ENCODE results near the gene MICAL3. TPM values are rescaled to one million over a fixed set of nuclear protein-coding genes. Genes with fewer than 3 reads are reported as not detected.

Gene MICAL3
- total RNA-seq, 1 donor from 2014 or later = 54.8 TPM

- peaks cover 23% of the 10 kb centered on the region for H3K4me1 Mint-ChIP-seq (ENCODE audit: low read depth)
- no peak for TF ChIP-seq CTCF (IDR thresholded peaks at IDR 0.05; ENCODE audit: unreplicated experiment)
- H3K4me3 Mint-ChIP-seq (ENCODE audit: low read depth) = no peak overlapping the region
- H3K27me3 Mint-ChIP-seq = peaks cover 7% of the 10 kb centered on the region
- DNase-seq (ENCODE audit: low spot score, unreplicated experiment) = no peak
- H3K27ac Mint-ChIP-seq = no peak overlapping the region
- H3K36me3 Mint-ChIP-seq (ENCODE audit: insufficient read depth) = no peaks in the 10 kb centered on the region
- H3K9me3 Mint-ChIP-seq (ENCODE audit: low read depth) = no peaks in the 10 kb centered on the region
Observed at GRCh38 chr22:17919276-17920144, 104.9 kb downstream of the MICAL3 start.

GRCh38 chr22:17918840-17919239 is 105.5 kb downstream of the MICAL3 start:
- Mint-ChIP-seq H3K27ac (no peak overlapping the region), H3K27me3 (peaks cover 7% of the 10 kb centered on the region), H3K36me3 (ENCODE audit: insufficient read depth) (no peaks in the 10 kb centered on the region), H3K9me3 (ENCODE audit: low read depth) (no peaks in the 10 kb centered on the region), H3K4me1 (ENCODE audit: low read depth) (peaks cover 23% of the 10 kb centered on the region), H3K4me3 (ENCODE audit: low read depth) (no peak overlapping the region)
- no peak for DNase-seq (ENCODE audit: low spot score, unreplicated experiment)
- no peak for TF ChIP-seq CTCF (IDR thresholded peaks at IDR 0.05; ENCODE audit: unreplicated experiment)

GRCh38 chr22:17917490-17917983 is 106.8 kb downstream of the MICAL3 start:
- no peaks in the 10 kb centered on the region for H3K36me3 Mint-ChIP-seq (ENCODE audit: insufficient read depth)
- H3K27me3 Mint-ChIP-seq = peaks cover 7% of the 10 kb centered on the region
- peaks cover 22% of the 10 kb centered on the region for H3K4me1 Mint-ChIP-seq (ENCODE audit: low read depth)
- no peak overlapping the region for H3K4me3 Mint-ChIP-seq (ENCODE audit: low read depth)
- H3K27ac Mint-ChIP-seq = no peak overlapping the region
- no peak for DNase-seq (ENCODE audit: low spot score, unreplicated experiment)
- no peak for TF ChIP-seq CTCF (IDR thresholded peaks at IDR 0.05; ENCODE audit: unreplicated experiment)
- no peaks in the 10 kb centered on the region for H3K9me3 Mint-ChIP-seq (ENCODE audit: low read depth)

GRCh38 chr22:17916226-17916889 is 108.0 kb downstream of the MICAL3 start:
- no peak for TF ChIP-seq CTCF (IDR thresholded peaks at IDR 0.05; ENCODE audit: unreplicated experiment)
- peaks cover 14% of the 10 kb centered on the region for H3K4me1 Mint-ChIP-seq (ENCODE audit: low read depth)
- H3K9me3 Mint-ChIP-seq (ENCODE audit: low read depth) = no peaks in the 10 kb centered on the region
- peaks cover 7% of the 10 kb centered on the region for H3K27me3 Mint-ChIP-seq
- no peak overlapping the region for H3K27ac Mint-ChIP-seq
- DNase-seq (ENCODE audit: low spot score, unreplicated experiment) = no peak
- H3K4me3 Mint-ChIP-seq (ENCODE audit: low read depth) = no peak overlapping the region
- no peaks in the 10 kb centered on the region for H3K36me3 Mint-ChIP-seq (ENCODE audit: insufficient read depth)

- Mint-ChIP-seq H3K27ac (no peak overlapping the region), H3K4me1 (ENCODE audit: low read depth) (peaks cover 10% of the 10 kb centered on the region), H3K4me3 (ENCODE audit: low read depth) (no peak overlapping the region), H3K36me3 (ENCODE audit: insufficient read depth) (no peaks in the 10 kb centered on the region), H3K9me3 (ENCODE audit: low read depth) (no peaks in the 10 kb centered on the region), H3K27me3 (peaks cover 3% of the 10 kb centered on the region)
- no peak for TF ChIP-seq CTCF (IDR thresholded peaks at IDR 0.05; ENCODE audit: unreplicated experiment)
- DNase-seq (ENCODE audit: low spot score, unreplicated experiment) = no peak
Observed at GRCh38 chr22:17915676-17916075, 108.7 kb downstream of the MICAL3 start.
